Measurements from ENCODE around the gene RTN1. TPM values are rescaled to one million over a fixed set of nuclear protein-coding genes. Genes with fewer than 3 reads are reported as not detected.

The RTN1 gene
- 23.4 and 27.0 TPM in 2 replicates for total RNA-seq
- long read RNA-seq, transcript RTN1-202 (7 exons, 1,703 nt): major isoform, 59 of 70 reads
- long read RNA-seq, partial matches to known transcripts: 0 of 70 reads
- long read RNA-seq, other reads (novel, unspliced or antisense): 6 of 70 reads

- no peaks in the 10 kb centered on the region for H3K36me3 Mint-ChIP-seq (ENCODE audit: insufficient read depth)
- TF ChIP-seq CTCF (IDR thresholded peaks at IDR 0.05; ENCODE audit: unreplicated experiment): no peak
- DNase-seq (ENCODE audit: low spot score, unreplicated experiment): peak; percentile 44
- H3K4me3 Mint-ChIP-seq (ENCODE audit: low read depth): peak within 1 kb of the TSS; percentile 93
- peaks cover 8% of the 10 kb centered on the region for H3K4me1 Mint-ChIP-seq (ENCODE audit: low read depth)
- peak within 1 kb of the TSS; percentile 68 for H3K27ac Mint-ChIP-seq
- H3K9me3 Mint-ChIP-seq (ENCODE audit: low read depth): no peaks in the 10 kb centered on the region
- H3K27me3 Mint-ChIP-seq: peaks cover 37% of the 10 kb centered on the region
Measured at GRCh38 chr14:59870277-59871165, at the start of gene RTN1. Gene RTN1, minus strand, starts transcription at chr14:59870776. Its CDS starts 146 bp downstream, at chr14:59870630.

- Mint-ChIP-seq H3K36me3 (ENCODE audit: insufficient read depth) (peaks cover 4% of the 10 kb centered on the region), H3K27ac (peak overlapping the region; percentile 92), H3K9me3 (ENCODE audit: low read depth) (no peaks in the 10 kb centered on the region), H3K4me1 (ENCODE audit: low read depth) (peaks cover 8% of the 10 kb centered on the region), H3K4me3 (ENCODE audit: low read depth) (peak overlapping the region; percentile 90), H3K27me3 (no peaks in the 10 kb centered on the region)
- no peak for TF ChIP-seq CTCF (IDR thresholded peaks at IDR 0.05; ENCODE audit: unreplicated experiment)
- no peak for DNase-seq (ENCODE audit: low spot score, unreplicated experiment)
Measured at GRCh38 chr14:59920378-59920683, 49.8 kb upstream of the RTN1 start.

- TF ChIP-seq CTCF (IDR thresholded peaks at IDR 0.05; ENCODE audit: unreplicated experiment): peak; percentile 23
- H3K4me3 Mint-ChIP-seq (ENCODE audit: low read depth): peak within 1 kb of the TSS; percentile 90
- H3K36me3 Mint-ChIP-seq (ENCODE audit: insufficient read depth): peaks cover 6% of the 10 kb centered on the region
- no peaks in the 10 kb centered on the region for H3K9me3 Mint-ChIP-seq (ENCODE audit: low read depth)
- peak; percentile 84 for DNase-seq (ENCODE audit: low spot score, unreplicated experiment)
- peaks cover 8% of the 10 kb centered on the region for H3K4me1 Mint-ChIP-seq (ENCODE audit: low read depth)
- peak within 1 kb of the TSS; percentile 97 for H3K27ac Mint-ChIP-seq
- no peaks in the 10 kb centered on the region for H3K27me3 Mint-ChIP-seq
Measured at GRCh38 chr14:59919570-59920377, 49.2 kb upstream of the RTN1 start, which contains the start of gene LRRC9. Gene LRRC9, plus strand, starts transcription at chr14:59920144.

GRCh38 chr14:59918824-59919569 is 48.4 kb upstream of the RTN1 start:
- Mint-ChIP-seq H3K4me3 (ENCODE audit: low read depth) (peak overlapping the region; percentile 90), H3K4me1 (ENCODE audit: low read depth) (peaks cover 8% of the 10 kb centered on the region), H3K36me3 (ENCODE audit: insufficient read depth) (peaks cover 6% of the 10 kb centered on the region), H3K9me3 (ENCODE audit: low read depth) (no peaks in the 10 kb centered on the region), H3K27ac (peak overlapping the region; percentile 97), H3K27me3 (no peaks in the 10 kb centered on the region)
- no peak for DNase-seq (ENCODE audit: low spot score, unreplicated experiment)
- peak; percentile 64 for TF ChIP-seq CTCF (IDR thresholded peaks at IDR 0.05; ENCODE audit: unreplicated experiment)
